Measurements from ENCODE around the gene ATF7.
A peak's percentile ranks its signal among the peaks of the same experiment; 100 is the strongest.
"Not testable (repeated sequence)": the region's sequence is repeated elsewhere in the genome, so short reads cannot be mapped to it uniquely, and the experiment has no call there.

The ATF7 gene

DNA sequence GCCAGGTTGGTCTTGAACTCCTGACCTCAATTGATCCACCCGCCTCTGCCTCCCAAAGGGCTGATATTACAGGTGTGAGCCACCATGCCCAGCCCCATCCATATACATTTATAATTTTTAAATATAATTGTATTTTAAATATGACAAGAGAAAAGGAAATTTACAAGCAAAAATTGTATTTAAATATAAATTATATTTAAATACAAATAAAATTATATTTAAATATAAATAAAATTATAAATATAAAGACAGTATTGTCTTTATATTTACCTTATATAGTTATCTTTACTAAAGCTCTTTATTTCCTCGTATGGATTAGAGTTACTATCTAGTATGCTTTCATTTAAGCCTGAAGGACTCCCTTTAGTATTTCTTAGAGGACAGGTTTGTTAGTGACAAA is 11.9 kb upstream of the ATF7 start:
- ChIA-PET CTCF (no interaction called here), POLR2A (ENCODE audit: low non-redundant PET) (no interaction called here)
- H3K27ac ChIP-seq: no peak overlapping the region
- no peak for DNase-seq (ENCODE audit: low spot score)
- TF ChIP-seq, protein P1, sequence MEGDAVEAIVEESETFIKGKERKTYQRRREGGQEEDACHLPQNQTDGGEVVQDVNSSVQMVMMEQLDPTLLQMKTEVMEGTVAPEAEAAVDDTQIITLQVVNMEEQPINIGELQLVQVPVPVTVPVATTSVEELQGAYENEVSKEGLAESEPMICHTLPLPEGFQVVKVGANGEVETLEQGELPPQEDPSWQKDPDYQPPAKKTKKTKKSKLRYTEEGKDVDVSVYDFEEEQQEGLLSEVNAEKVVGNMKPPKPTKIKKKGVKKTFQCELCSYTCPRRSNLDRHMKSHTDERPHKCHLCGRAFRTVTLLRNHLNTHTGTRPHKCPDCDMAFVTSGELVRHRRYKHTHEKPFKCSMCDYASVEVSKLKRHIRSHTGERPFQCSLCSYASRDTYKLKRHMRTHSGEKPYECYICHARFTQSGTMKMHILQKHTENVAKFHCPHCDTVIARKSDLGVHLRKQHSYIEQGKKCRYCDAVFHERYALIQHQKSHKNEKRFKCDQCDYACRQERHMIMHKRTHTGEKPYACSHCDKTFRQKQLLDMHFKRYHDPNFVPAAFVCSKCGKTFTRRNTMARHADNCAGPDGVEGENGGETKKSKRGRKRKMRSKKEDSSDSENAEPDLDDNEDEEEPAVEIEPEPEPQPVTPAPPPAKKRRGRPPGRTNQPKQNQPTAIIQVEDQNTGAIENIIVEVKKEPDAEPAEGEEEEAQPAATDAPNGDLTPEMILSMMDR (conservative IDR thresholded peaks at IDR 0.05; ENCODE audit: low read depth): no peak

DNA sequence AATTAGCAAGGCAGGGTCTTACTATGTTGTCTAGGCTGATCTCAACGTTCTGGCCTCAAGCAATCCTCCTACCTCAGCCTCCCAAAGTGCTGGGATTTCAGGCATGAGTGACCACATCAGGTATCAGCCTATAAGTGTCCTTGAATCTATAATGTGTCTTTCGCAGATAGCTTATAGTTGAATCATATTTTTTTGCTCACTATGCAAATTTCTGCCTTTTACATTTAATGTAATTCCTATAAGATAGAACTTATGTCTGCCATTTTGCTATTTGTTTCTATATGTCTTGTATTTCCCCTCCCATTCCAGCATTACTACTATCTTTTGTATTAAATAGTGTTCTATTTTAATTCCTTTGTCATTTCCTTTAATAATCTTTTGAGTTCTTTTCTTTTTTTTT is 10.5 kb upstream of the ATF7 start:
- DNase-seq (ENCODE audit: low spot score): no peak
- TF ChIP-seq, protein P1 (conservative IDR thresholded peaks at IDR 0.05; ENCODE audit: low read depth): no peak
- CTCF ChIA-PET: no interaction called here
- no peak overlapping the region for H3K27ac ChIP-seq
- POLR2A ChIA-PET (ENCODE audit: low non-redundant PET): no interaction called here

DNA sequence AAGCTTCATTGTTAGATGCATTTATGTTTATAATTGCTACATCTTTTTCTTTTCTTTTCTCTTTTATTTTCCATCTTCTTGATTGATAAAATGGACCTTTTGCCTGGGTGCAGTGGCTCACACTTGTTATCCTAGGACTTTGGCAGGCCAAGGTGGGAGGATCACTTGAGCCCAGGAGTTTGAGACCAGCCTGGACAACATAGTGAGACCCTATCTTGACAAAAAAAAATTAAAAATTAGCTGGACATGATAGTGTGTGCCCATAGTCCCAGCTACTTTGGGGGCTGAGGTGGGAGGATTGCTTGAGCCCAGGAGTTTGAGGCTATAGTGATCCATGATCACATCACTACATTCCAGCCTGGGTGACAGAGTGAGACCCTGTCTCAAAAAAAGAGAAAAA is 9.5 kb upstream of the ATF7 start:
- POLR2A ChIA-PET (ENCODE audit: low non-redundant PET); CTCF ChIA-PET; DNase-seq (ENCODE audit: low spot score); H3K27ac ChIP-seq: not testable (repeated sequence)

DNA sequence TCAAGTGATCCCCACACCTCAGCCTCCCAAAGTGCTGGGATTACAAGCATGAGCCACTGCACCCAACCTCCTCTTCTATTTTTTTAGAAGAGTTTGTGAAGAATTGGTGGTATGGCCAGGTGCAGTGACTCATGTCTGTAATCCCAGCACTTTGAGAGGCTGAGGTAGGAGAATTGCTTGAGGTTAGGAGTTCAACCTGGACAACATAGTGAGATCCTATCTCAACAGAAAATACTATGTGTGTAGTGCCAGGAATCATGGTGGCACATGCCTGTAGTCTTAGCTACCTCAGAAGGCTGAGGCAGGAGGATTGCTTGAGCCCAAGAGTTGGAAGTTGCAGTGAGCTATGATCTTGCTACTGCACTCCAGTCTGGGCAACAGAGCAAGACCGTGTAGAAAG is 5.5 kb upstream of the ATF7 start:
- TF ChIP-seq, protein P1 (conservative IDR thresholded peaks at IDR 0.05; ENCODE audit: low read depth): no peak
- no peak for DNase-seq (ENCODE audit: low spot score)
- POLR2A ChIA-PET (ENCODE audit: low non-redundant PET): no interaction called here
- no peak overlapping the region for H3K27ac ChIP-seq
- CTCF ChIA-PET: interaction anchor here (0.6 kb wide), 1 partner anchor 634 kb away, joined by 3 read pairs; no protein-coding TSS in a partner anchor

DNA sequence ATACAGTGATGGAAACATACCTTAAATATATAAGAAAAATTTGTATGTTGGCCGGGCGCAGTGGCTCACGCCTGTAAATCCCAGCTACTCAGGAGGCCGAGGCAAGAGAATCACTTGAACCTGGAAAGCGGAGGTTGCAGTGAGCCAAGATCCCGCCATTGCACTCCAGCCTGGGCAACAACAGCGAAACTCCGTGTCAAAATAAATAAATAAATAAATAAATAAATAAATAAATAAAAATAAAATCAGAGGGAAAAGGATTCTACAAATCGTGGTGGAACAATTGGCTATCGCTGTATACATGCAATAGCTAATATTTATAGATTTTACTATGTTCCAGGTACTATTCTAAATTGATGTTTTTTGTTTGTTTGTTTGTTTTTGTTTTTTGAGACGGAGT is 1.7 kb upstream of the ATF7 start:
- H3K27ac ChIP-seq: no peak overlapping the region
- CTCF ChIA-PET: interaction anchor here (0.6 to 0.7 kb wide), 2 partner anchors 25 to 43 kb away, joined by 3 to 4 read pairs; no protein-coding TSS in a partner anchor
- no peak for DNase-seq (ENCODE audit: low spot score)
- POLR2A ChIA-PET (ENCODE audit: low non-redundant PET): no interaction called here
- TF ChIP-seq, protein P1 (conservative IDR thresholded peaks at IDR 0.05; ENCODE audit: low read depth): no peak

DNA sequence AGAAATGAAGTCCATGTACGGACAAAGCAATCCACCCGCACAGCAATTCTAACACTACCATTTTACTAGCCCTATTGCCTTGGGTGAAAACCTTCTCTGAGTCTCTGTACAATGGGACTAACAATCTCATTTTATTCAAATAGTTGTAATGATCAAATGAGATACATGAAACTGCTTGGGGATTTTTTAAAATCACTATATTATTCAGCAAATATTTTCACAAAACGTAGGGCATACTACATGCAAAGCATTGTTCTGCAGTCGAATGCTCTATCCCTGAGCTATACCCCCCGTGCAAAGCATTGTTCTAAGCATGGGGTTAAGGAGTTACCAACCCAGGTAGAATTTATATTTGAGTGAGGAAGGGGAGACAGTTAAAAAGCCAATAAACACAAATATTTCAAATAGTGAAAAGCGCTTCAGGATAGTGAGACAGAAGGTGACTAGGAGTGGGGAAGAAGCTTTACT is 554 bp upstream of the ATF7 start:
- TF ChIP-seq, protein P1 (conservative IDR thresholded peaks at IDR 0.05; ENCODE audit: low read depth): no peak
- H3K27ac ChIP-seq: peak overlapping the region; percentile 90; the same call in 1 of the 2 replicates
- POLR2A ChIA-PET (ENCODE audit: low non-redundant PET): no interaction called here
- CTCF ChIA-PET: interaction anchor here (1.0 kb wide), 1 partner anchor 11 kb away, joined by 4 read pairs; no protein-coding TSS in a partner anchor
- DNase-seq (ENCODE audit: low spot score): no peak

DNA sequence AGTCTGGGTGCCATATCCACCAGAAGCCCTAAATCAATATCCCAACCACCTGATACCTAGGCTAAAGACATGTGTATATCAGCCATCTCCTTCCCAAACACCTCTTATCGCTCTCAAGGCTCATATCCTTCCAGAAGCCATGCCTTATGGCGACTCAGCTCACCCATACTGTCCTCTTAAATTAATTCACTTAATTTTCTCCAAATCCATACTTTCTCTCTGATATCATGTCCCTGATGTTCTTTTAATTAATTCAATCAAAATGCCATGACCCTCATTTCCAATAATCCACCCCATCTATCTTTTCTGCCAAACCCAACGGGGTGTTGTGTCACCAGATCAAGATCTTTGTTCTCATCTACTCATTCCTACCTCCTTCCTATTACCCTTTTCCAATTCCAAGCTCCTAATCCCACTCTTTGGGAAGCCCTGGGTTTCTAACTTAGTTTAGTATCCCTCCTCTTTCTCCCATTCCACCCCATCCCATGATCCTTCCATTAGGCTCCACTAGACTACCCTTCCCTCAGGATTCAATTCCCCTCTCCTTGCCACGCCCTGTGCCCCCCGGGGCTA is 723 bp downstream of the ATF7 start:
- peak overlapping the region; percentile 90 for H3K27ac ChIP-seq
- no peak for DNase-seq (ENCODE audit: low spot score)
- POLR2A ChIA-PET (ENCODE audit: low non-redundant PET): no interaction called here
- TF ChIP-seq, protein P1 (conservative IDR thresholded peaks at IDR 0.05; ENCODE audit: low read depth): no peak
- CTCF ChIA-PET: interaction anchor here (1.0 kb wide), 1 partner anchor 10 kb away, joined by 4 read pairs; no protein-coding TSS in a partner anchor
